NCI-H2029 treated with DMSO at 0.1 percent for 48 hours (cell line): ENCODE data around the gene NR2F1-AS1.

Source experiments
- DNase-seq: peaks from one replicate; lab custom pipeline; 2025; lab: John Stamatoyannopoulos, UW

The NR2F1-AS1 gene

GRCh38 chr5:93580927-93581445 lies at the start of gene NR2F1-AS1:
NR2F1-AS1 (minus strand) TSS chr5:93581219.
- DNase-seq: no peak

- no peak for DNase-seq
These were observed 45.8 kb upstream of the NR2F1-AS1 start for GRCh38 chr5:93626801-93627200.

DNA sequence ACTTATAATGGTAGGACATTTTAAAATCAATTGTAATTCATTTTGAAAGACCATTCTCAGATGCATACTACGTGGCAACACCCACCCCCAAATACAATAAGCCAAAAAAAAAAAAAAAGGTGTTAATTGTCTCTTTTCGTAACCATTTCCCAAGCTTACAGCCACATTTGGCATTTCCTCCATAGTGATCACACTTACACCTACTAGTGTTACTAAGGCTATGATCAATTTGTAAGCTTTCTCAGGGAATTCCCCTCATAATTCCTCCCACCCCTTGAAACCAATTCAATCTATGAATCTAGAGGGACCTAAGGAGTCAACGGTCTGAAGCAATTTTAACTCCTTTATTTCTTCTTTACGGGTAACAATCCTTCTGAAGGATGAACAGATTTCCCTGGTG lies 42.1 kb upstream of the NR2F1-AS1 start:
- no peak for DNase-seq

- peak; percentile 24 for DNase-seq
These were observed 41.3 kb upstream of the NR2F1-AS1 start for GRCh38 chr5:93622240-93622885.

- DNase-seq: peak; percentile 43
These were observed 40.3 kb upstream of the NR2F1-AS1 start for GRCh38 chr5:93621327-93621798.

DNA sequence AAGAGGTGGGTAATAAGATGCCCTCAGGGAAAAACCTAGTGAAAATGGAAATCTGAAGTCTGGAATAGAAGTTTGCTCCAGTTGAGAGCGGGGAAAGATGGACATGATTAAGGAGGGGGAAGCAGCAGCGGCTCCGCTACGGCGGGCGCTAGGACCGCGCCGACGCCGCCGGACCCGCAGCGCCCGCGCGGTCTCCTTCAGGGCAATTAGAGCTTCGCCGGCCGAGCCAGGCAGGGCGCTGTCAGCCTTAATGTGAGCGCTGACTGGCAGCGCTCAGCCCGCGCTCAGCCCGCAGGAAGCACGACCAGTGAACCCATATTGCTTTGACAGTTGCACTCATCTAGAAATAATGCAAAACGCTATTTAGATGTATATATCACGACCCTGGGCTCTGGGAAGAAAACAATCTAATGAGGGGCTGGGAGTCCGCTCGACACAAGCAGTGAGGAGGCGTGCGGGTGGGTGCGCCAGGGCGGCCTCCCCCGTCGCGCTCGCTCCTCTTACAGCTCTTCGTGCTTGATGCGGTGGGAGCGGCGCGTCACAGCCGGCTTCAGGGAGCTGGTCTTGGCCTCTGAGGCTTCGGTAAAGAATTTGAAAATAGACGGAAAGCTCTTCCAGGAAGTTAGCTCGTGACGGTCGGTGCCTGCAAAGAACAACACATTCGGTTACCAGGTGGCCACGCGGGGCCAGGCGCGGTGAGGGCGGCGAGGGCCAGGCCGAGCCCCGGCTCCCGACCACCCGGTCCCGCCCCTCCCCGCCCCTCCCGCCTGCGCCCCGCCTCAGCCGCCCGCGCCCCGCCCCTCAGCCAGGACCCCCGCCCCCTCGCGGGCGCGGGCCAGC lies 39.7 kb upstream of the NR2F1-AS1 start:
- peak; percentile 57 for DNase-seq

DNA sequence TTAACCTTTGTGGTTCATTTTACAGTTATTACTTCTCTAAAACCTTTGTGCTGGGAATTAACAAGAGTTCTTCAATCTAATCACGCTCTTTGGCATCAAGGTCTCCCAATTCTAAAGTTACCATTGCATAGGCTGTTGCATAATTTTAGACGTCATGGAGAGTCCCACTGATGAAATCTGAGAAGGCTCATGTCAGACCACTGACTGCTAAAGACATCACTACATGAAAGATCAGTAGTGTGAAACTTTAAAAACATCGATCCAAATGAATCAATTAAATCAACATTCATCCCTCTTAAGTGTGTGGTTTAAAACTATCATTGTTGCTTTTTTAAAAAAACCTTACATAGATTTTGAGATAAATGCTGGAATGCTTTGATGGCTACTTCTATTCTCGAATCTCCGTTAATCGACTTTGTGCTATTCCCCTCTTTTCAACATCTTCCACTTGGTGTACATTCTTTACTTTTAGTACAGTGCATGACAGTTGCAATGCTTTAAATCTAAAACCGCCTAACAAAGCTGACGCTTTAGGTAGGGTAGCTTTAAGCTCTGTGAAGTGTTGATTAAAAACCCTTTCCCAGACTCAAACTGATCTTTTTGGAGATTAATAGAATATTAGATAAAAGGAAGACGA lies 35.6 kb upstream of the NR2F1-AS1 start:
- DNase-seq: no peak

DNA sequence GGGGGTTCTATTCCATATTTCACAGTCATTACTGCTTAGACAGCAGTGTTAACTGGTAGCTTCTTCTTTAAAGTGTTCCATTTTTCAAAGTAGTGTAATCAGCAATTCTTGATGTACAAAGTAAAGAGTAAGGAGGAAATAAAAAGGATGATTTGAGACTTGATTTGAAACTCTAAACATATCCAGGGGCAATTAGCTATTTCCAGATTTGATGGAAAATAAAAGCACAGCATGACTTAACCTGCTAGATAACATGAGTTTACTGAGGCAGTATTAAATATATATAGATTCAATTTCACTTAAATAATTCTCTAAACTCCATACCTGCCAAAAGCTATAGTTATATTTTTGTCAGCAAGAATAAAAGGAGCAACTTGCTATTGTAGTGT lies 31.8 kb upstream of the NR2F1-AS1 start:
- DNase-seq: no peak

DNA sequence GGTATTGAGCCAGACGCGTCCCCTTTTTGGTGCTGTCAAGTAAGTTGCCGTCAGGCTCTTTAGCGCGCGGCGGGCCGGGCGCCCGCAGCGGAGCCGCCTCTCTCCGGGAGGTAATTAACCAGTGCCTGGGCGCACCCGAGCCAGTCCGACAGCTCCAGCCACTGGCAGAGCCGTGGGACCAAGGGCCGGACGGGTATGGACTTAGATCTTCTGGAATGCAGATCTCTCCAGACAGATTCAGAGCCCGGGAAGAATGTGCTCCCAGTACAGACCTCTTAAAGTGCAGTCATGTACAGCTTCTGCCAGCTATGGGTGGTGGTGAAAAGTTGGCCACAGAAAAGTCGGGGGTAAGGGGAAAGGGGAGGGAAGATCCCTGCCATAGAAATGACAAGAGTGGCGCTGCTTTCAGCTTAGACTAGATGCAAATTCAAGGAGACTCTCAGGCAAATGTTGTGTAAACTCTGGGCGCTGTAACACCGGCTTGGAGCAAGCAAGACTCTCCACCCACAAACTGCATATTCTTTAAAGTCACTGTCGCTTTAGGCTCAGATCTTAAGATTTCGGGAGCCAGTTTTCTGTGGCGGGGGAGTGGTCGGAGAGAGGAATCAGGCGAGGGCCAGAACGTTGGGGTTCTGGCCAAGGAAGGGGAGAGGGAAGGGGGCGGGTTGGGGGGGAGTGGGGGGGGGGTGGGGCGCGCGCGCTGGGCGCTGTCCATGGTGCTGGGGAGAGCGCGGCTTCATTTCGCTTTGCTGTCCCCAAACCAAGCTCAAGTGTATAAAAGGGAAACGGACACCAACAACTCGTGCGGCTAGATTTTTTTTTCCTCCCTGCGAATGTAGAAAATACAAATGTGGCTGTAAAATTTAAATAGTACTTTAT lies 31.2 kb upstream of the NR2F1-AS1 start:
- no peak for DNase-seq

GRCh38 chr5:93611273-93611975 lies 30.4 kb upstream of the NR2F1-AS1 start:
- DNase-seq: no peak

DNA sequence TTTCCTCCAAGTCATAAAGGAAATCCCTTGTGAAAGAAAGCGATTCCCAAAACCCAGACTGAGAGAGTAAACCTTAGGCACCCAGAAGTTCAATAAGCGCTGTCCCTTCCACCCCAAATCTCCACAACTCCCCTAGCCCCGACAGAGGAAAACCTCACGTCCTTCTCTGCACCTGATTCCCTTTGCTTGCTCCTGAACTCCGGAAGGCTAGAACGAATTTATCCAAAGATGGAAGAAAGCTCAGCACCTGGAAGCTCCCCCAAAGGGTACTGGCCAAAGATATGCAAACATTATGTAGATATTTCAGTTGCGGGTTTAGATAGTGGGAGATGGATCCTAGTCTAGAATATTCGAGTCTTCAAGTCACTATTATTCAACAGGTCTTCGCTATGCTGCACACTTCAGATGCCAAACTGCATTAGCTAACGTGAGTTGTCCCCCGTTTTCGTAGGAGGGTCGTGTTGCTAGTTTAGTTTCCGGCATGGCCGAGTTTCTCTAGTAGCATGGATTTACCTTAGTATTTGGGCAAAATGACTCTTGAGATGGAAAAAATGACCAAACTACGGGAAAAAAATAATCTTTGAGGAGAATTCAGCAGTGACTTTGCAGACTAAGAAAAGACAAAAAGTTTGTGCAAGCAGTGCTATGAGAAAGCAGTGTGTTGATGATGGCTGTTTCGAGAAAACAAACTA lies 29.7 kb upstream of the NR2F1-AS1 start:
- no peak for DNase-seq

DNA sequence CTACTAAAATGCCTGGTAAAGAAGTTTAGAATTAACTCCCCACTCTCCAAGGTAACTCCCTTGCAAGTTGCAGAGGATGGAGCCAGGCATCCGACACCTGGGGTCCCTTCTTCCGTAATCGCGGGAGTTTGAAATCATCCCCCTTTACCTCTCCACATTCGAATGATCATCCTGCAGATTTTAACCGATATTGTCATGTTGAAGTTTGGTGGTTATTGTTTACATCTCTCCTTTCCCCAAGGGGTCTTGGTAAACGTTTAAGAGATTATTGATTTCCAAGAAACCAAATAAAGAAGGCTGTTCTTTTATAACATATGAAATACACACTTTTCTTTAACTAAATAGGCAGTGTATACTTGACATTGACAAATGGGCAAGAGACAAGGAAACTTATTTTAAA lies 28.7 kb upstream of the NR2F1-AS1 start:
- no peak for DNase-seq

DNA sequence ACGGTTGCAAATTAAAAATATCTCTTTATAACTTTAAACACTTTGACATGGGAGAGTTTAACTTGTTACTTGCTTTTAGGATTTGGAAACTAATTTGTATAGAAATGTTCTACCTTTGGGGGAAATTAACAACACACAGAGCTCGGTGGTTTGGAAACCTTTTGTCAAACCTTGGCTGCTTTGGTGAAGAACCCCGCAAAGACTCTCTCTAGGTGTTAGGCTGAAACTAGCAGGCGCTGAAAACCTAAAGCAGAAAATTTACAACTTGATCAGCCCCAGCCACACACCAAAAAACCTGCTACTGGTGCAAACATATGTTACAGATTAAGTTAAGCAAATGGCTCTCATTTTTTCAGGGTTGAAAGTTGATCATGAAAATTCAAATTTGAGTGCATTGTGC lies 27.8 kb upstream of the NR2F1-AS1 start:
- no peak for DNase-seq

DNA sequence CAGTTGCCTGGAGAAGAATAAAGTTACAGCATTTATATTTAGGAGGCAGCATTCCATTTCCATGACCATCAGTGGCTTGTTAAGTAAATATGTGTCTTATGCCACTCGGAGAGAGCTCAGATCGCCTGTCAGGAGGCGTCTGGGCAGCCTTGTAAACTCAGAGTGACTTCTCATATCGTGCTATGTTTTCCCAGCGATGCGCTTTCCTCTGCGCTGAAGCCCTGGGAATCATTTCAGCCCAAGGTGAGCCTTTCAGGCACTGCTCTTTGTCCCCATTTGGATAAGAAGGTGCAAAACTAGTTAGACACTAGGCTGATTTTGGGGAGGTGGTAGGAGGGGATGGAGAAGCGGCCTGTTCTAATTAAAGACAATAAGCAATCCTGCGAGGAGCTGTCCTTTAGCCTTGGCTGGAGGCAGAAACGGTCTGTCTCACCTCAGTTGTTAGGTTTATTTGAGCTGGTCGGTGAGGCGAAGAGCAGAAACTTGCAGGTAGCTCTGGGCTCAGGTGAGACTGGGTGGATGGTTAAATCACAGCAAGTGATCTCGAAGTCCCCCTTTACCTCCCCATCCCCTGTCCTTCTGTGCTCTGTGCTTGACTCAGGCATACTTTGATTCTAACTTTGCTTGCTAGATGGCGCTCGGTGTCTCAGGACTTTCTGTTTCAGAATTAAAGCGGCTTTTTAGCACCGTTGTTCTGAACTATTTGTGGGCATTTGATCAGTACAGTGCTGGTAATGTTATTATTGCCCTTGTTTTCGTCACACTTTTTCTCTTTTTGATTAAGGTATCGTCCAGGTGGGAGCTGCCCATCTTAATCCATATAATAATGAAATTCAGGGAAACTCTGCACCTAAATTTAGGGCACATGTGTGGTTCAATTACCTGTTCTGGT lies 26.6 kb upstream of the NR2F1-AS1 start:
- no peak for DNase-seq

DNA sequence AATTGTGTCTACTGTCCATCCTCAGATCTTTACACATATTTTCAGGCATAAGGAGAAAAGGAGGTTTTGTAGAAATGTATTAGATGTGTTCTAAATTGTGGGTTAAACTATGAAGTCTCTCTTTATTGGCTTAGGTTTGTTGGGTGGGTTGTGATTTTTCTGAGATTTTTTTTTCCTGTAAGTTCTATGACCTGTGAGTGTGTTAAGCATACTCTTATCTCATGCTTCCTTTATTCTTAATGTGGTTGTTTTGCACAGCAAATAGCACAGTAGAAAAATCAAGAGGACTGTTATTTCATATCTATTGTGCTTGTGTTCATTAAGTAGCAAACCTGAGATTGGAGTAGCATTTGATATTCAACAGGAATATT lies 25.3 kb upstream of the NR2F1-AS1 start:
- DNase-seq: no peak

DNA sequence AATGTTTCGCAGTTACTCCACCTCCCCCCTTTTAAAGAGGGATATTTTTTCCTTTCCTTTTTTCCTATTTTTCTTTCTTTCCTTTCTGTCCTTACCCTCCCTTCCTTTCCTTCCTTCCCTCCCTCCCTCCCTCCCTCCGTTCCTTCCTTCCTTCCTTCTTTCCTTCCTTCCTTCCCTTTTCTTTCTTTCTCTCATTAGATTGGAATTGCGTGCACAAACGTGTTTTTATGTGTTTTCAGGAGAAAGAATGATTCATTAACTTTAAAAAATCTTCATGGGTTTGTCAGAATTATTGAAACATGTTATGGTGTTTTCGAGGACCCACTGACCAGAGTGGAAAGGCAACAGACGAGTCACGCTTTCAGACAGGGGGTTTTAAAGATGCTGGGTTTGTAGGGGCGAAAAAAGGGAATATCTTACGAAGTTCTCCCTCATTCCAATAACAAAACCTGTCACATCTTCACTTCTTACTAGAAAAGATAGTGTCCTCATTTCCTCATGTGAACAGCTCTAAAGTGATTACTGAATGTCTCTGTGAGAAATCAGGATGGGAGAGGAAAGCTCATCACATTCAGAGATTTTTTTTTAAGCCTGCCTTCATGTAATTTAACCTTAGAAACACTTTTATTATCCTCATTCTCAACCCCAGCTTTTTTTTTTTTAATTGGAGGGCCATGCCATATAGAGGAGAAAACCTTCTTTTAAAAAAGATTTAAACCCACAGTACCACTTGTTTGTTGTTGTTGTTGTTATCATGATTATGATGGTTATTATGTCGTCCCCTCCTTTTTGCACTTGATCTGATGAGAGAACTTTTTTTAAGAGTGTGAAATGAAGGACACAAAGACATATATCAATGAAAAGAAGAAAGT lies 23.9 kb upstream of the NR2F1-AS1 start:
- no peak for DNase-seq

DNA sequence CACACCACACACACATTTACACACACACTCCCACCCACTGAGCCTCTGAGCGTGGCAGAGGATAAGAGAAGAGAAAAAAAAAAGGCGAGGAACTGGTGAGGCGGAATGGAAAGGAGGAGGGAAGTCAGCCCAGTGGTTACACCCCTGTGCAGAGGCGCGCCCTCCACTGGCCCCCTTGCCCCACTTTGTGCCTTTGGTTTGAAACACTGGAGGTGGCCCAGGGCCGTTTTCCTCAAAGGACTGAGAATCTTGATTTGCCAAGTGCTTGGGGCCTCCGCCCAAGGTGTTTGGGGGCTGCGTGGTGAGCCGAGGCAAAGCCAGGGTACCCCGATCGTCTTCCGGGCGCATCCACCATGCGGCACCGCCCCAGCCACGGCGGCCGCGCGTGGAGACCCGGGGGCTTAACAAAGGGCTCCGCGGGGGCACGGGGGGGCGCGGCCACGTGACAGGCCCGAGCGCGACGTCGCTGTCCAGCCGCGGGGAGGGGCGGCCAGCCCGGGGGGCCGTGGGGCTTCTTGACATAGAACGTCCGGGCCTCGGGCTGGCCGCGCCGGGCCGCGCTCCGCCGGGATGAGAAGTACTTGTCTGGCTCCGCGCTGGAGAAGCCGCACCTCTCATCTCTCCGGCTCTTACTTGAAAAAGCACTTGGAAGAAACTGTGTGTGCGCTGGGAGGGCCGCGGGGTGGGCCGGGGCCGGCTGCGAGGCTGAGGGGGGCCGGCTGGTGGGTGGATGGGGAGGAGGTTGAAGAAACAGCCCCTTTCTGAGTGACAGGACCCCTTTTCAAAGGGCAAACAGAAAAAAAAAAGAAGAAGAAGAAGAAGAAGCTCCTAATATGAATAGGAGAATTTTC lies 23.0 kb upstream of the NR2F1-AS1 start:
- no peak for DNase-seq
